Medulla oblongata (tissue), 1 donor: ENCODE measurements around the gene C2orf76.

Experiments
- DNase-seq: peaks from one replicate; pipeline ENCODE4 v3.0.0-alpha.2; 2015; ENCODE audit errors: extremely low spot score

Gene C2orf76

DNA sequence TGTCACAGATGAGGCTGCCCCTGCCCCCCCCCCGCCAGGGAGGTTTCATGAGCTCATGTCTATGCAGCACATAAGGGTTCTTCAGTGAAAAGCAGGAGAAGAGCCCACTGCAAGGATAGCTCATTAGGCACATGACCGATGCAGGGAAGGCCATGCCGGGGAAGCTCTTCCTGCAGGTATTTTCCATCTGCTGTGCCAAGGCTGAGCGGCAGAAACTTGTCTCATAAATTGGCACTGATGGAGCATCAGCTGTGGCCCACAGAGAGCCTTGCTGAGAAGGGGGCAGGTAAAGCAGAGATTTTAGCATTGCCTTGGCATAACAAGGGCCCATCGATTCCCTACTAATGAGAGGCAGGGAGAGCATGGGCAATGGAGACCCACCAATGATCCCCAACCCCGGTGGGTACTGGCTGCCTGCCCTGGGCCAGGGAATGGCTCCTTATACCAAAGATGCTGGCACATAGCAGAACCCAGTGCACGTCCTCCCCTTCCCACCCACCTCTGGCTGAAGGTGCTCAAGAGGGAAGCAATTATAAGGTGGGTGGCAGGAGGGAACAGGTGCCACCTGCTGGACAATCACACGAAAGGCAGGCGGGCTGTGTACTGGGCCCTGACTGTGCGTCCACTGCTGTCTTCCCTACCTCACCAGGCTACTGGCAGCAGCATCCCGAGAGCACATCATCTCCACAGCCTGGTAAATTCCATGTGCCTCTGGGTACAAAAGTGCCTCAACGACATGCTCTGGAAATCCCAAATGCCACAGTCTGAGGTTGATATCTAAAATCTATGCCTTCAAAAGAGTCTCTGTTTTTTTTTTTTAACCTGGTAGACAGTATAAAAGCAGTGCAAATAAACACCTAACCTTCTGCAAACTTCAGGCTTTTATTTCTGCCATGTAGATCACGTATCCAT, 101.6 kb downstream of the C2orf76 start:
- DNase-seq, result no peak

DNA sequence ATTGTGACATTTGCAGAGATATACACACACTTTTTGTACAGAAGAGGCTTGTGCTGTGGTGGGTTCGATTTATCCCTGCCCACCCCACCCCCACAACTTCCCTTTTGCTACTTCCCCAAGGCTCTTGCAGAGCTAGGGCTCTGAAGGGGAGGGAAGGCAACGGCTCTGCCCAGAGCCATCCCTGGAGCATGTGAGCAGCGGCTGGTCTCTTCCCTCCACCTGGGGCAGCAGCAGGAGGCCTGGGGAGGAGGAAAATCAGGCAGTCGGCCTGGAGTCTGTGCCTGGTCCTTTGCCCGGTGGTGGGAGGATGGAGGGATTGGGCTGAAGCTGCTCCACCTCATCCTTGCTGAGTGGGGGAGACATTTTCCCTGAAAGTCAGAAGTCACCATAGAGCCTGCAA, 103.0 kb downstream of the C2orf76 start:
- DNase-seq, result peak; percentile 80

DNA sequence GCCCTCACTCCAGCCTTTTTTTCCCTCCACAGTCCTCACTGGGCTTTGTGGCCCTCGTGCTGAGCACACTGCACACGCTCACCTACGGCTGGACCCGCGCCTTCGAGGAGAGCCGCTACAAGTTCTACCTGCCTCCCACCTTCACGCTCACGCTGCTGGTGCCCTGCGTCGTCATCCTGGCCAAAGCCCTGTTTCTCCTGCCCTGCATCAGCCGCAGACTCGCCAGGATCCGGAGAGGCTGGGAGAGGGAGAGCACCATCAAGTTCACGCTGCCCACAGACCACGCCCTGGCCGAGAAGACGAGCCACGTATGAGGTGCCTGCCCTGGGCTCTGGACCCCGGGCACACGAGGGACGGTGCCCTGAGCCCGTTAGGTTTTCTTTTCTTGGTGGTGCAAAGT, 103.6 kb downstream of the C2orf76 start:
- DNase-seq, result no peak

DNA sequence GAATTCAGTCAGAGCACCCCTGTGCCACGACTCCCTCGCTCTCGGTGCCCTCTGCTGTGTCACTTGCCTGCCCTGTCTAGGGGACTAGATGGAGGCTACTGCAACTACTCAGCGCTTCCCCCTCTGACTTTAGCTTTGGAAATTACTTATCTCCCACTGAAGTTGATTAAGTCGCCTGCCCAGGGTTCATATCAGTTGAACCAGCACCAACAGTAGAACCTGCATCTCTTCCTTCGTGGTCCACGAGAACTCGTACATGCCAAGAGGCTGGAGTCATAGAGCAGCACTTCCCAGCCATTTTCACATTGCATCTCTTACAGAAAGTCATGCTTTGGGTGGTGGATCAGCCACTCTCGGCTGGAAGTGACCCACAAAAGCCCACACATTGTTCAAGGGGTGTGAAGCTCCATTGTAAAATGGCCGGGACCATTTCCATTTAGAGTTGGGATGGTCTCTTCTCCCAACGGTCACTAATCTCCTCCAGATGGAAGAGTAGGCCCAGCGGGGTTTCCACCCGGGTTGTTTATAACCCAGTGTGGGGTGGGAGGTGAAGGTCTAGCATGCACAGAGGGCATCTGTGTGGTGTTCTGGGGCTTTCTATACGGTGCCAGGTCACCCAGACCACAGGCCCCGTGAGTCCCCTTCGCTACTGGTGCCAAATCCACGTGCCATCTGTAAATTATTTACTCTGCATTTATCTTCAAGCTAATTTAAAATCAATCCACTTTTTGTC, 105.0 kb downstream of the C2orf76 start:
- DNase-seq, result no peak

DNA sequence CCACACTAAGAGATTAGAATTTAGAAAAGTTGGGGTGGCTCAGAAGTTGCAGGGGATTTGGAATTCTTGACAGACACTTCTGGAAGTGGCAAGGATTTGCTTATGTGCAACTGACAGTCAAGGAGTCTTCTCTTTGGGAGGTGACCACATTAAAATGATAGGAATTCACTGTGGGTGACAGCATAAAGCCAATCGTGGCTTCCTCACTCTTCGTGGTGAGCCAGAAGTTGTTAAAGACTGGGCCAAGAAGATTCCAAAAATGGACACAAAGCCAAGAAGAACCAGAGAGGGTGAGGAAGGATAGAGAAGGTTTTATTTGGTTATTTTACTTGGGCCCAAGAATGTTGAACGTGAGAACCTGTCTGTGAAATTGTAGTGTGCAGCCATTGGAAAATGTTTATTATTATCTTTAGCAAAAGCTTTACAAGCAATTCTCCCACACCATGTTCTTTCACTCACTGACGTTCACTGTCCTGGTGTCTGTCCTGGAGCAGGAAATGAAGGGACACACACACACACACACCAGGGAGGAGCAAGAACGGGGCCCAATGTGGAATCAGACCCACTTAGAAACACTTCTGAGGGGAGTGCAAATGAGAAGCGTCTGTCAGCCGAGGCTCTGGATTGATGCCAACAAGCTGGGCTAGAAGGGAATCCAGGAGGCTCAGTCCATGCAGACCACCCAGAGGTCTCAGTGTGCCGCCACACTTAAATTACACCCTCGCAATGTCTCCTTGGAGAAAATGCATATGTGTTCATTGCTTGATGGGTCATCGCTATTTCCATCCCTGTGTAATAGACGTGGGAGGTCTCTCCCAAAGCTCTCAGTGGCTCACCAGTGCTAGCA, 105.8 kb downstream of the C2orf76 start:
- DNase-seq, result no peak

DNA sequence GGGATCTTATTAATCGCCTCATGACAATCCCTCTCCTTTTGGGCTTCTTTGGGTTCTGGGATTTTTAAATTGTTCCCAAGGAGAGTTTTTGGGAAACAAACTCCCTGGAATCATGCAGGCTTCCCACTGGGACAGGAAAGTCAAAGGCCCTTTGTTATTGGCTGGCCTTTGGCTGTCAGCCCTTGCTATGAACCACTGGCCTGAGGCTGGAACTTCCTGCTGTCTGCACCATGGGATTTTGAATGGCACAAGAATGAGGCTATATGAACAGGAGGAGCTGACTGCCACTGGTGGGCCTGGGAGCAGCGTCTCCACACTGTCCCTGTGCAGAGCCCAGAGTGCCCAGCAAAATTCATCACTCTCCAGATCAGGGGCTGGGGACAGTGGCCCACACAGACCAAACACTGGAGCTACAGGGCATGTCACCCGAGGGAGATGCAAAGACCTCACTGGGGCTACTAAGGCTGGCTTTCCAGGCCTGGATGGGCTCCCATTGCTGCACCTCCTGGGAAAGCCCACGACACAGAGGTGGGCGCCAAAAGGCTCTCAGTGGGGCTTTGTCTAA, 107.3 kb downstream of the C2orf76 start:
- DNase-seq, result peak; percentile 84

DNA sequence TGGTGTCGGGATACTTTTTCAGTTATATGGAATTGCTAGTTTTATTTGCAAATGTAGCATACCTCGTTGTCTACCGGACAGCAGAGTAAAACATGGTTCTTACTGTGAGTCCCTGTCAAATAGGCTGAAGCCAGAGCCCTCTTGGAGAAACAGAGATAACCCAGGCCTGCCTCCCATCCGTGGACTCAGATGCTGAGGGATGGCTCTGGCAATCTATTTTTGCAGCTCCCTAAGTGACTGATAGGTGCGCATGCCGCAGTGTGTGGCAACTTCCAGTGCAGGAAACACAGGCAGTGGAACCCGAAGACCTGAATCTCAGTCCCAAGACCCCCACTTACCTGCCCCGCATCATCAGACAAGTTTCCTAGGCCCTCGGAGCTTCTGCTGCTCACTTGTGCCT, 109.4 kb downstream of the C2orf76 start:
- DNase-seq, result no peak

DNA sequence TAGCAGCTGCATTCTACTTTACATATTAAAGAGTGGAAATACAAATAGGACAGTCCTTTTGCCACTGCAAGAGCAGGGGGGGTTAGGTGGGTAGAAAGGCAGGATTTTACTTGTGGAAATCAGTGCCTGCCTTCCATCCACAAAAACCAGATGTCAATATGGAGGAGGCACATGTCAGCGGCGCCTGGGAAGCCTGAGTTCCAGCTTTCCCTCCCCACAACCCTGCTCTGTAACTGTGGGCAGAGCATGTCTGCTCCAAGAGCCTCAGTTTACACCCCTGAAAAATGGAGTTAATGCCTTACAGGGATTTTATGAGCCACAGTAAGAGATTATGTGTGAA, 110.1 kb downstream of the C2orf76 start:
- no peak for DNase-seq

DNA sequence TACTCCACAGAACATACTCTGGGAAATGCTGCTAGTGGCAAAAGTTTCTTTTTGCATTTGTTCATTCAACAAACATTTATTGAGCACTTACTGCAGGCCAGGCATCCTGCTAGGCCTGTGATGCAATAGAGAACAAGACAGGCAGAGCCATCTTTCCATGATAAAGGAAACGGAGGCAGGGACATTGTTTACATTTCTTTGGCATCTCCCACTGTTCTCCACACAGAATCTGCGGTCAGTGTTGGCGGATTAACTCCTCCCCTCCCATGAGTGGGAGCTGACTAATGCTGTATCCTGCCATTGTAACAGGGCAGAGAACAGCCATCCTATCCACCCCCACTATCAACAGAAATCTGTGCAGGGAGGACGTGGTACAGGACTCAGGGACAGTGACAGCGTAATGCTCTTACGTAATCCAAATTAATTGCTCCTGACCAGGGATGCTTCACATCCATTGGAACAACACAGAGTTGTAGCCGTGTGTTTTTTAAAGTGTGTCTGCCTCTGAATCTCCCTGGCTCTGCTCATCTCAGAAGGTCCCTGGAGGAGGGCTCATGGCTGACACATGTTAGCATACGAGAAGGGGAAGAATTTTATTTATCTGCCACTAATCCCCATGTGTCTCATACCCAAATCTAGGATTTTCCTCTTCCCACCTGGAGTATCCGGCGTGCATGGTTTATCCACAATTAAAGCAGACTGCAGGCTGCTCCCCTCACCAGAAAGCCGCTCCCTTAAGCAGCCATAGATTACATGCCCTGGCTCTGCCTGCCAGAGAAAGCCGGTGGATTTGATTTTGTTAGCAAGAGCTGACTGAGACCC, 110.7 kb downstream of the C2orf76 start:
- DNase-seq, result no peak

DNA sequence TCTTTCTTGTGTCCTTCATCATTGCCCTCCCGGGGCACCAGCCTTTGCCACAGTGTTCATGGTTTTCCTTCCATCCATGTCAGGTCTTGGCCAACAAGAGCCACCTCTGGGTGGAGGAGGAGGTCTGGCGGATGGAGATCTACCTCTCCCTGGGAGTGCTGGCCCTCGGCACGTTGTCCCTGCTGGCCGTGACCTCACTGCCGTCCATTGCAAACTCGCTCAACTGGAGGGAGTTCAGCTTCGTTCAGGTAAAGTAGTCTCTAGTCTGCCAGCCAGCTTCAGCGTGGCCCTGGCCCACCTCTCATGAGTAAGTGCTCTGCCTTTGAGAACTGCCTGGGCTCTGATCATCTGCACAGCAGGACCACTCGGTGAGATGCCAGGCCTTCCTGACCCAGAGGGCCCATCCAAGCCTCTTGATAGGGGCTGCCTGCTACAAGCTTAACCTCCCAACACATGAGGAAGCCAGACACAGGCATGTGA, 112.0 kb downstream of the C2orf76 start:
- no peak for DNase-seq

DNA sequence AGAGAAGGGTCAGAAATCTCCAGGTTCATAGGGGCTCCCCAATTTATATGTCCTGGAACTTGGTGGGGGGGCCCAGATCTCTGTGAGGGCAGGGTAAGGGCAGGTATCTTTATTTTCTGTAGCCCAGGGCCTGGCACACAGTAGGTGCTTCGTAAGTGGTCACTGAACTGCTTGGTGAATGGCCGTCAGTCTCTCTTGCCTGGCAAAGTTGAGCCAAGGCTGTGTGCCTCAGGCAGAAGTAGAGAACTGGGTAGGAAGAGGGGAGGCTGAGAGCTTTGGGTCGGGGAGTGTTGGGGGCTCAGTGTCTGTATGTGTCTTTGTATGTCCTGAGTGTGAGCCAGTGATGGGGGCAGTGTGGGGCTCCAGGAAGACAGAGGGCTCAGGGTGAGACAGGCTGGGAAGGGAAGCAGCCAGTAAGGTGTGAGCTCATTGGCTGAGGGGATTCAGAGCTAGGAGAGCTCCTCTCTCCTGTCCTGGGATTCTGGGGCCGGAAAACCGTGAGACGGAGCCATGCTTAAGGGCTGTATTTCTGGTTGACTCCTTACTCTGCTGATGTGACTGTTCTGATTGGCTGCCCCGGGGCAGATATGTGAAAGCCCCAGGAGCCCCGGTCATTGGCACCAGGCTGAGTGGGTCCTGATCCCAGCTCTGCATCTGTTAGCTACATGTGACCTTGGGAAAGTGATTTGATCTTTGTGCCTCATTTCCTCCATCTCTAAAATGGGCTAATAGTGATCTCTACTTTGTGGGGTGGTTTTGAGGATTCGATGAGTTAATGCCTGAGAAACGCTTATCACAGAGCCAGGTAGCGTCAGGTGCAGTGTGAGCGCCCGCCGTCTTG, 112.7 kb downstream of the C2orf76 start:
- no peak for DNase-seq

DNA sequence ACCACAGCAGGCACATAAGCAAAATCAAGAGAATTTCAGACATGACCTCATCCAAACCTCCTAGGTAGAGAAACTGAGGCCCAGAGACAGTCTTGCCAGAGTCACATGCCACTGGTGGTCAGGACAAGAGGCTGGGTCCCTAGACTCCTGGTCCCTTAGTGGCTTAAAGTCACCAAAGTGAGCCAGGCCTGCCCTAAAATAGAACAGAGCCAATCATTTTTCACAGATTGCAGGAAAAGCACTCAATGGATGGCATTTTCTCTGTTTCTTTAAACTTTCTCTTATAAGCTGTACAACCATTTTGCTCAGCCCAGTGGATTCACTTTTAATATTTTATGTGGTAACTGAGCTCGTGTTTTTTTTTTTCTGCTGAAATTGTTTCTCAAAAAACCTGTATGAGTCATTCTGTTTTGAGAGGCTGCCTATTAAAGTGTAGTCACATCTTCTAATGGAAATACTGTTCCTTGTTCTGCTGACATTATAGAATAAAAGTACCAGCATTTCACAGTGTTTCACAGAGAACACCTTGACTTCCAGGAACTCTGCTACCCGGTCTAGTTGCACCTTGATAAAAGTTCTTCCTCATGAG, 113.4 kb downstream of the C2orf76 start:
- no peak for DNase-seq
